Glutamatergic neuron (in vitro differentiated cells): ENCODE measurements around the gene ATP5F1D. TPM values are rescaled to one million over a fixed set of nuclear protein-coding genes. Genes with fewer than 3 reads are reported as not detected.

Source experiments
- DNase-seq: peaks from one replicate; pipeline ENCODE4 v3.0.0; 2022
- H3K27ac Mint-ChIP-seq: one replicate; pipeline ENCODE4 v1.8.0; 2020; ENCODE audit warnings: mild to moderate bottlenecking, mixed read lengths, inconsistent platforms; ENCODE audit not compliant: unreplicated experiment
- H3K27me3 Mint-ChIP-seq: one replicate; pipeline ENCODE4 v1.8.0; 2020; ENCODE audit warnings: mild to moderate bottlenecking, moderate library complexity, mixed read lengths, inconsistent platforms; ENCODE audit not compliant: unreplicated experiment
- H3K36me3 Mint-ChIP-seq: one replicate; pipeline ENCODE4 v1.8.0; 2020; ENCODE audit warnings: mild to moderate bottlenecking, mixed read lengths, inconsistent platforms; ENCODE audit not compliant: unreplicated experiment
- H3K4me1 Mint-ChIP-seq: one replicate; pipeline ENCODE4 v1.8.0; 2020; ENCODE audit warnings: mild to moderate bottlenecking, low read depth, mixed read lengths, inconsistent platforms; ENCODE audit not compliant: unreplicated experiment
- H3K4me3 Mint-ChIP-seq: one replicate; pipeline ENCODE4 v1.8.0; 2020; ENCODE audit warnings: mild to moderate bottlenecking, mixed read lengths, inconsistent platforms; ENCODE audit not compliant: unreplicated experiment
- H3K9me3 Mint-ChIP-seq: one replicate; pipeline ENCODE4 v1.8.0; 2020; ENCODE audit warnings: mild to moderate bottlenecking, moderate library complexity, mixed read lengths, inconsistent platforms; ENCODE audit not compliant: unreplicated experiment
- CTCF ChIP-seq: fragments of 200-600 bp; sonication (generic); IDR thresholded peaks from one replicate; pipeline ENCODE4 v1.5.0; 2021; ENCODE audit not compliant: partially characterized antibody, unreplicated experiment
- total RNA-seq: library from RNA; stranded (reverse); fragmentation: NEBNext Ultra II Directional; extraction: Animal tissue kit (Norgen Biotek cat#: 25700); gene quantifications from one replicate; pipeline ENCODE4 v1.2.1, GENCODE V29; 2021; ENCODE audit not compliant: unreplicated experiment

Gene ATP5F1D
- total RNA-seq, 1 donor from 2014 or later: 129 TPM

GRCh38 chr19:1274081-1274851 is 32.7 kb downstream of the ATP5F1D start:
- TF ChIP-seq CTCF: no peak
- peaks cover 17% of the 10 kb centered on the region for H3K27me3 Mint-ChIP-seq
- H3K27ac Mint-ChIP-seq: peak overlapping the region; percentile 76
- H3K4me1 Mint-ChIP-seq: peaks cover 26% of the 10 kb centered on the region
- DNase-seq: no peak
- H3K4me3 Mint-ChIP-seq: peak overlapping the region; percentile 64
- H3K36me3 Mint-ChIP-seq: no peaks in the 10 kb centered on the region
- H3K9me3 Mint-ChIP-seq: peaks cover 19% of the 10 kb centered on the region

- peak overlapping the region; percentile 66 for H3K27ac Mint-ChIP-seq
- H3K27me3 Mint-ChIP-seq: peaks cover 19% of the 10 kb centered on the region
- H3K36me3 Mint-ChIP-seq: no peaks in the 10 kb centered on the region
- peaks cover 27% of the 10 kb centered on the region for H3K4me1 Mint-ChIP-seq
- no peak for DNase-seq
- TF ChIP-seq CTCF: no peak
- H3K9me3 Mint-ChIP-seq: peaks cover 19% of the 10 kb centered on the region
- H3K4me3 Mint-ChIP-seq: peak overlapping the region; percentile 20
Measured at GRCh38 chr19:1274852-1275259, 33.3 kb downstream of the ATP5F1D start.

- H3K27ac Mint-ChIP-seq: peak within 1 kb of the TSS; percentile 66
- H3K4me3 Mint-ChIP-seq: peak within 1 kb of the TSS; percentile 86
- peak; percentile 96 for DNase-seq
- peaks cover 24% of the 10 kb centered on the region for H3K27me3 Mint-ChIP-seq
- H3K36me3 Mint-ChIP-seq: no peaks in the 10 kb centered on the region
- TF ChIP-seq CTCF: no peak
- peaks cover 18% of the 10 kb centered on the region for H3K9me3 Mint-ChIP-seq
- H3K4me1 Mint-ChIP-seq: peaks cover 29% of the 10 kb centered on the region
Measured at GRCh38 chr19:1275260-1275975, 33.9 kb downstream of the ATP5F1D start, which contains the start of gene FAM174C. Gene FAM174C, plus strand, starts transcription at chr19:1275530. Its CDS starts 20 bp downstream, at chr19:1275550.

- TF ChIP-seq CTCF: no peak
- Mint-ChIP-seq H3K9me3 (peaks cover 15% of the 10 kb centered on the region), H3K27ac (no peak overlapping the region), H3K27me3 (peaks cover 22% of the 10 kb centered on the region), H3K36me3 (no peaks in the 10 kb centered on the region), H3K4me1 (peaks cover 25% of the 10 kb centered on the region), H3K4me3 (peak overlapping the region; percentile 86)
- no peak for DNase-seq
Measured at GRCh38 chr19:1275976-1276627, 34.6 kb downstream of the ATP5F1D start.
